Fibroblast of skin of scalp (primary cell): ENCODE results near the gene IKBIP.
"Not testable (repeated sequence)": the region's sequence is repeated elsewhere in the genome, so short reads cannot be mapped to it uniquely, and the experiment has no call there.

Source experiments
- DNase-seq: peaks from one replicate; pipeline ENCODE4 v3.0.0-alpha.2; 2013

The IKBIP gene

DNA sequence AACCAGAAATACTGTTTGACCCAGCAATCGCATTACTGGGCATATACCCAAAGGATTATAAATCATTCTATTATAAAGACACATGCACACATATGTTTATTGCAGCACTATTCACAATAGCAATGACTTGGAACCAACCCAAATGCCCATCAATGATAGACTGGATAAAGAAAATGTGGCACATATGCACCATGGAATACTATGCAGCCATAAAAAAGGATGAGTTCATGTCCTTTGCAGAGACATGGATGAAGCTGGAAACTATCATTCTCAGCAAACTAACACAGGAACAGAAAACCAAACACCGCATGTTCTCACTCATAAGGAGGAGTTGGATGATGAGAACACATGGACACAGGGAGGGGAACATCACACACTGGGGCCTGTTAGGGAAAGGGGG, 67.8 kb downstream of the IKBIP start:
- not testable (repeated sequence) for DNase-seq

DNA sequence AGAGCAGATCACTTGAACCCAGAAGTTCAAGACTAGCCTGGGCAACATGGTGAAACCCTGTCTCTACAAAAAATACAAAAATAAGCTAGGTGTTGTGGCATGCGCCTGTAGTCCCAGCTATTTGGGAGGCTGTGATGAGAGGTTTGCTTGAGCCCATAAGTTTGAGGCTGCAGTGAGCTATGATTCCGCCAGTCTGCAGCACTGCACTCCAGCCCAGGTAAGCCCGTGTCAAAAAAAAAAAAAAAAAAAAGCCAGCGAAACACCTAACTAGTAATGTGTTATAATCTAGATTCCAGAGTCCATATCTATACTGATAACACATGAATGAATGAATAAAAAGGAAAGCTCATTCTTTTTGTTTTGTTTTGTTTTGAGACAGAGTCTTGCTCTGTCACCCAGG, 69.6 kb downstream of the IKBIP start:
- DNase-seq = no peak
